ENCODE results near the gene ABRAXAS1.
"Not testable (repeated sequence)": the region's sequence is repeated elsewhere in the genome, so short reads cannot be mapped to it uniquely, and the experiment has no call there.

The ABRAXAS1 gene

DNA sequence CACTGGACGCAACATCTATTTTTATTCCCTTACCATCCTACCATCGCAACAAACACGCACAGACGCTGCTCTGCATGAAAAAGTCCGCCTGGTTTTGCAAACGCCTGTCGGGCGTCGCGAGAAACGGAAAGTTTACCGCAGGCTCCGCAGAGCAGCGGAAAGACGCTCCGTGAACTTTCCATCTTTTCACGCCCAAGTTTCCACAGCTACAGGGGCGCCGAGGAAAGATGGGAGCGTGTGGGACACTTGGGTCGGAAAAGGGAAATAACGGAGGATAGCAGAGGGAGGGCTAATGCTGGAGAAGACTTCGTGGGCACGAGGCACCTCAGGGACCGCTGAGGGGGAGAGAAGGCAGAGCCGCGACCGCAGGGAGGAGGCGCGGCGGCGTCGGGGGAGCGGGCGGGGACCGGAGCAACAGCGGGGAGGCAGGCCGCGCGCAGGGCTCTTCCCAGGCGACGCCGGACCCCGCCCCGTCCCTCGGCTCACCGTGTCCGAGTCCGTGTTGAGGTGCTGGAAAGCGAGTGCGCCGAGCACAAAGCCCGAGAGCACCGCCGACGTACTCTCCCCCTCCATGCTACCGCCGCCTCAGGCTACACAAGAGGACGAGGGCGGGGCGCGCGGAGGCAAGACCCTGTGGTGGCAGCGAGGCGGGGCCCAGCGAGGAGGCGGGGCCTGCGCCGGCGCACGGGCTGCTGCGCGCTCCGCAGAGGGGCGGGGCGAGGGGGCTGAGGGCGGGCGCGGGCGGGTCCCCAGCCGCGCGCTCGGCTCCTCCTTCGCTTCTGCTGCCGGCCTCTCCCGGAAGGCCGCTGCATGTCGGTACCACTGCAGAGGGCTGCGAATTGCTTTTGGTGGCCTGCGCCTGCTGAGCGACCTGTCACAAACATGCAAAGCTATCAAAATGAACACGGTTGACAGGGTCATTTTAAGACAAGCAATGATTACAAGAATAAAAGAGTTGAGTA lies at the start of gene ABRAXAS1:
Gene ABRAXAS1 (minus strand): TSS at position 601 of the 962 bp plus-strand sequence. CDS start 28 bp downstream, at position 573.
- peak; percentile 92 to 95 for DNase-seq

DNA sequence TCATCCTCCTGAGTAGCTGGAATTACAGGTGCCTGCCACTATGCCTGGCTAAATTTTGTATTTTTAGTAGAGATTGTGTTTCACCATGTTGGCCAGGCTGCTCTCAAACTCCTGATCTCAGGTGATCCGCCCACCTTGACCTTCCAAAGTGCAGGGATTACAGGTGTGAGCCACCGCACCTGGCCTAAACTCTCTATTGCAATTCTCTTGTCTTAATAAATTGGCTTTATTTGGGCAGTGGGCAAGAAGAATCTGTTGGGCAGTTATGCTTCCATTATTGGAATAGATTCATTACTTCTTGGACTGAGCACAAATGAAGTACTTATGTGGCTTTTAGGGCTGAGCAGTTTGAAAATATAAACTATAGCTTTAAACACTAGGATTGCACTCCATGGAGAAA lies 42.8 kb upstream of the ABRAXAS1 start:
- no peak for DNase-seq

GRCh38 chr4:83522239-83522638 lies 37.3 kb upstream of the ABRAXAS1 start:
- no peak for DNase-seq

- DNase-seq = no peak
Measured at GRCh38 chr4:83516042-83516772, 31.3 kb upstream of the ABRAXAS1 start.

DNA sequence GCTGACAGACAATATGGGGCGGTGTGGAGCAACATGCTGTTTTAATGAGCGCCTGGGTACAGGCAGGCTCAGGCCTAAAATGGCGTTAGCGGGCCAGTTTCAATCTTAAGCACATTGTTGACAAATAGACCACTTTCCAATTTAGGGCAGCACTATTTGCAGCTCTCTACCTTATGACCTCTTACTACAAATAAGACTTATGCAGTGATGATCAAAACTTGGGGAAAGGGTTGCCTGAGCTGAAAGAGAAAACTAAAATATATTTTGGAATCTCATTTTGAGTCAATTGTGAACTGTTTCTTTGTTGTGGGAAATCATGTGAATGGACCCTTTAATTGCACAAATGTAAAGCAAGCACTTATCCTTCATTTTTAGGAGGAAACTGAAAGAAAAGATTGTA lies 25.5 kb upstream of the ABRAXAS1 start:
- no peak for DNase-seq

- DNase-seq = peak; percentile 36
Measured at GRCh38 chr4:83509156-83509585, 24.3 kb upstream of the ABRAXAS1 start.

GRCh38 chr4:83504996-83505395 lies 20.1 kb upstream of the ABRAXAS1 start:
- no peak for DNase-seq

GRCh38 chr4:83504503-83504902 lies 19.6 kb upstream of the ABRAXAS1 start:
- no peak for DNase-seq

- DNase-seq = peak in 1 of 2 experiments; percentile 6
Measured at GRCh38 chr4:83503974-83504373, 19.1 kb upstream of the ABRAXAS1 start.

DNA sequence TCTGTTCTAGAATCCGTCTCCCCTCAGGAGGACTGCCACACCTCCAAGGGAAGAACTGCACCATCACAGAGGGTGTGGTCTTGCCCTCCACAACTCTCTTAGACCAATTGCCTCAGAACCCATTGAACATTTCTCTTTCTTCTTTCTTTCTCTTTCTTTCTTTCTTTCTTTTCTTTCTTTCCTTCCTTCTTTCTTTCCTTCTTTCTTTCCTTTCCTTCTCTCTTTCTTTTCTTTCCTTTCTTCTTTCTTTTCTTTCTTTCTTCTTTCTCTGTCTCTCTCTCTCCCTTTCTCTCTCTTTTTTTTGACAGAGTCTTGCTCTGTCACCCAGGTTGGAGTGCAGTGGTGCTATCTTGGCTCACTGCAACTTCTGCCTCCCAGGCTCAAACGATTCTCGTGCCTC lies 16.8 kb upstream of the ABRAXAS1 start:
- DNase-seq = not testable (repeated sequence)

- DNase-seq = no peak
Measured at GRCh38 chr4:83498187-83498586, 13.3 kb upstream of the ABRAXAS1 start.

DNA sequence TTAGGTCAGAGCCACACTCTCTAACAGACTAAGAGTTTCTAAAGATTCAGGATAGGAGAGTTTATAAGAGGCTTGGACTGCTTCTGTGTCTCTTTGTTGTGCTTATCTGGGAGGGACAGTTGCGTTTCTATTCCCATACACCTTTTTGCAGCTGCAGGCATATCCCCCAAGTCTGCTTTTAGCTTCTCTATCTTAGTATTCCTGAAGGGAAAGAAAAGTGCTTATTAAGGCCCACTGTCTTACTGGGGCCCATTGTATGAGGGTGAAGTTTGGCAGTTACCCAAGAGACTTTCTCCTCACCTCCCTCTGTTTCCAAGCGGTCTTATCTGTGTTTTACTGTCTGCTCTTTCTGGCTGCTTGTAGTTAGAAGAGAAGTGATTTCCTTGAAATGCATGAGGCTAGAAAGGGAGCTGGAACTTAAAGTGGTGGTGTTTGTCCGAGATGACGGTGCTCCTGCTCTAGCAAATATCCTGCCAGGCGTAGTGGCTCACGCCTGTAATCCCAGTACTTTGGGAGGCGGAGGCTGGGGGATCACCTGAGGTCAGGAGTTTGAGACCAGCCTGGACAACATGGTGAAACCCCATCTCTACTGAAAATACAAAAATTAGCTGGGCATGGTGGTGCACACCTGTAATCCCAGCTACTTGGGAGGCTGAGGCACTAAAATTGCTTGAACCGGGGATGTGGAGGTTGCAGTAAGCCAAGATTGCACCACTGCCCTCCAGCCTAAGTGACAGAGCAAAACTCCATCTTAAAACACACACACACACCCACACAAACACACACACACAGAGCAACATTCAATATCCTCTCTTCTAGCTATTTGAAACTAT lies 11.4 kb upstream of the ABRAXAS1 start:
- not testable (repeated sequence) for DNase-seq

DNA sequence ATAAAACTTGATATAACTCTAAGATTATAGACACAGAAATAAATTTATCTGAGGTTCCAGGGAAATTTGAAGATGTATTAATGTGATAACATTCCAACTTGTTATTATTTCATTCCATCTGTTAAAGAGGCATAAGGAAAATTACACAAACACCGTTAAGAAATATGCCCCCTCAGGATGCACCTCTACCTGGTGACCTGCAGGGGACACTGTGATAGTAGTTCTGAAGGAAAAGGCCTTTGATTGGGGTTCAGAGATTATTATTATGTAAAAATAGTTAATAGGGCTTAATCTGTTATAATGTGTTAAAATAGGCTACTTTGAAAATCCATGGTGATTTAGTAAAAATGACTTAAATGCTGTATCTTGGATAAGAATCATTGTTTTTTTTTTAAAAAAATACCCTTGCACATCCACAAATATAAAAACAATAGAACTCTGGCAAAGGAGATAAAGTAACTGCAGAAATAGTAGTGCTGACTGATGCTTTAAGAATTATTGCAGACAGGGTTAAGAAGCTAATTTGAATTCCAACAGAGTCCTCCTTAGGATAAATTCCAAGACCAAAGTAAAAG lies 6.1 kb upstream of the ABRAXAS1 start:
- no peak for DNase-seq

DNA sequence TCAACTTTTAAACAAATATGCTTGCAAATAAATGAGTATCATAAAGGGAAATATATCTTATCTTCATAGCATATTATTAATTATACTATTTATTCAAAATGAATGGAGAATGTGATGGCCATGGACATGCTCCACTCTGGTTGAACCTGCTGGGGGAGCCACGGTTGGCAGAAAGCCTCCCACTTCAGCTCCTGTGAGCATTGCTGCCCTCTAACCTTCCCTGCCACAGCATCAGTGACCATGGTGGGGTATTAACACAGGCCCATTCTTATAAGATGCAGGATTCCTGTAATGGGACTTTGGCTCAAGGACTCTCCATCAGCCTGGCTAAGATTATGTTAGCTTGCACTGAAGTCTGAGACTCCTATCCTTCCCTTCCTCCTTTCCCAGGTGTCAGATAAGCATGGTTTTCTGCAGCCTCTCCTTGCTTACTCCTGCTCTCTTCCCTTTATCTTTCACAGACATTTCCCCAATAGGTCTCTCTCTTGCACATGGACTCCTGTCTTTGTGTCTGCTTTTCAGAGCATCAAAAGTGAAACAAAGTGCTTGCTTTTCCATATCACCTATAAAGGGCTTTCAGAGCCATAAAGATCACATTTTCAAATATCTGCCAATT lies 4.9 kb upstream of the ABRAXAS1 start:
- DNase-seq = no peak

DNA sequence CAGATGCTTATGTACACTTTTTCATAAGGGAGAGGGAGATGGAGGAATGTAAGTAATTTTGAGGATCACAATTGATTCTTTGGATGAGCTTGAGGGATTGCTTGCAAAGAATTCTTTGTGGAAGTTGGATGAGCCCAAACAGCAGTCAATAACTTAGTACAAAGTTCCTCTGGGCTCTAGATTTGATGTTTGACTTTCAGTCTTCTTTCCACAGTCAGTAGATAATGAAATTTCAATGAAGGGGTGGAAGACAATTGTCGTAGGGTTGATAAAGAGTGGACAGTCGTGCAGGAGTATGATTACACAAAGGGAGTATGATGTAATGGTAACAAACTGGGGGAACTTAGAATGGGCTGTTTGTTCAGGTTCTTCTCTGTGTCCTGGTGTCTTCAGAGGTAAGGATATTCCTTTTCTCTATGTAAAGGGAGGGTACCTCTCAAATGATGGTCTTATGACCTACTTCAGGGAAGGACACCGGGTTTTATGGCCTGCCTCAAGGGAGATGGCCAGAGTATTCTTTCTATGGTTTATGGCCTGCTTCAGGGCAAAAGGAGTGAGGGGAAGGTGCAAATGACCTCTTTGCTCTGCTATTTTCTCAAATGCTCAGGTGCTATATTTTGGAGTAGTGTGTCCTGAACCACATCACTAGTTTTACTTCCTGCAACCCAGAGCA lies 1.7 kb upstream of the ABRAXAS1 start:
- DNase-seq = no peak

DNA sequence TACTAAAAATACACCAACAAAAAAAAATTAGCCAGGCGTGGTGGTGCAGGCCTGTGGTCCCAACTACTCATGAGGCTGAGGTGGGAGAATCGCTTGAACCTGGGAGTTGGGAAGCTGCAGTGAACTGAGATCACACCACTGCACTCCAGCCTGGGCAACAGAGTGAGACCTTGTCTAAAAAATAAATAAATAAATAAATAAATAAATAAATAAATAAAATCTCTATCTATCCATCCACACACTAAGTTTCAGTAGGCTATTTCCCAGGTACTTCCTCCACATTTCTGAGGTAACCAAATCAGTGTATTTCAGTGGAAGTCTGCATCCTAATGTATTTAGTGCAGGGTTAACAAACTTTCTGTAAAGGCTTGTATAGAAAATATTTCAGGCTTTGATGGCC lies 10.9 kb downstream of the ABRAXAS1 start:
- no peak for DNase-seq

DNA sequence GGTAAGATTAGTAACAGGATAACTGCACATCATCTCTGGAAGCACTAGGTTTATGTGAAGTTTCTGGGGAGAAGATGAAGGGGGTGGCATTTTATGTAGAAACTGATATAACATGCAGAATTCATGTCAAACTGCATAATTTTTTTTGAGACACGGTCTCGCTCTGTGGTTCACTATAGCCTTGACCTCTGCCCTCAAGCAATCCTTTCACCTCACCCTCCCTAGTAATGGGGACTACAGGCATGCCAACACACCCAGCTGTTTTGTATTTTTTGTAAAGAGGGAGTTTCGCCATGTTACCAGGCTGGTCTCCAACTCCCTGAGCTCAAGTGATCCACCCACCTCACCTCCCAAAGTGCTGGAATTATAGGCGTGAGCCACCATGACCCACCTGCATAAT lies 11.5 kb downstream of the ABRAXAS1 start:
- no peak for DNase-seq

- no peak for DNase-seq
Measured at GRCh38 chr4:83456184-83456501, 28.8 kb downstream of the ABRAXAS1 start.

GRCh38 chr4:83455281-83456183 lies 29.4 kb downstream of the ABRAXAS1 start, which contains the start of the genes HELQ and MRPS18C:
TSS of gene HELQ (minus strand) at chr4:83455823. CDS start at chr4:83455693, 130 bp downstream.
TSS of gene MRPS18C (plus strand) at chr4:83456058. CDS start at chr4:83456078, 20 bp downstream.
- peak; percentile 82 to 96 for DNase-seq

GRCh38 chr4:83454686-83455085 lies 30.2 kb downstream of the ABRAXAS1 start:
- no peak for DNase-seq

Measured in stimulated activated CD4-positive, alpha-beta T cell treated with anti-CD3 and anti-CD28 coated beads, Interleukin-4, amount 100 ng/mL, for 4 hours (primary cell).